Measurements from ENCODE around the gene PTPRG.

- TF ChIP-seq RAD21 (IDR thresholded peaks at IDR 0.05; ENCODE audit: low read depth) = no peak
- no peak for TF ChIP-seq MAX (IDR thresholded peaks at IDR 0.05)
- no peak for TF ChIP-seq REST (IDR thresholded peaks at IDR 0.05; ENCODE audit: low read depth)
- TF ChIP-seq NFIC (IDR thresholded peaks at IDR 0.05) = no peak
- TF ChIP-seq CEBPB (IDR thresholded peaks at IDR 0.05) = no peak
- no peak for TF ChIP-seq TAF1 (IDR thresholded peaks at IDR 0.05; ENCODE audit: low read depth)
- no peak for TF ChIP-seq USF1 (IDR thresholded peaks at IDR 0.05)
Measured at GRCh38 chr3:61828184-61828874, 267.0 kb downstream of the PTPRG start.
